ENCODE measurements around the gene FFAR4.
"Not testable (repeated sequence)": the region's sequence is repeated elsewhere in the genome, so short reads cannot be mapped to it uniquely, and the experiment has no call there.

Gene FFAR4

GRCh38 chr10:93566435-93567276 is at the start of gene FFAR4:
Gene FFAR4, plus strand, starts transcription at chr10:93566665. Its CDS starts 56 bp downstream, at chr10:93566721.
- no peak for DNase-seq

- DNase-seq: no peak
Measured at GRCh38 chr10:93518531-93518930, 47.9 kb upstream of the FFAR4 start.

DNA sequence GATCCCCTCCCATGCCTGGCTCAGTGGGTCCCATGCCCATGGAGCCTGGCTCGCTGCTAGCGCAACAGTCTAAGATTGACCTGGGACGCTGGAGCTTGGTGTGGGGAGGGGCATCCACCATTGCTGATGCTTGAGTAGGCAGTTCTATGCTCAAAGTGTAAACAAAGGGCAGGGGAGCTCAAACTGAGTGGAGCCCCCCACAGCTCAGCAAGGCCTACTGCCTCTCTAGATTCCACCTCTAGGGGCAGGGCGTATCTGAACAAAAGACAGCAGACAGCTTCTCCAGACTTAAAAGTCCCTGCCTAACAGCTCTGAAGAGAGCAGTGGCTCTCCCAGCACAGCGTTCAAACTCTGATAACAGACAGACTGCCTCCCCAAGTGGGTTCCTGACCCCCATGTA is 31.2 kb upstream of the FFAR4 start:
- no peak for DNase-seq

DNA sequence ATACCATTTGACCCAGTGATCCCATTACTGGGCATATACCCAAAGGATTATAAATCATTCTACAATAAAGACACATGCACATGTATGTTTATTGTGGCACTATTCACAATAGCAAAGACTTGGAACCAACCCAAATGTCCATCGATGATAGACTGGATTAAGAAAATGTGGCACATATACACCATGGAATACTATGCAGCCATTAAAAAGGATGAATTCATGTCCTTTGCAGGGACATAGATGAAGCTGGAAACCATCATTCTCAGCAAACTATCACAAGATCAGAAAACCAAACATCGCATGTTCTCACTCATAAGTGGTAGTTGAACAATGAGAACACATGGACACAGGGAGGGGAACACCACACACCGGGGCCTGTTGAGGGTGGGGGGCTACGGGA is 25.6 kb upstream of the FFAR4 start:
- DNase-seq: not testable (repeated sequence)

DNA sequence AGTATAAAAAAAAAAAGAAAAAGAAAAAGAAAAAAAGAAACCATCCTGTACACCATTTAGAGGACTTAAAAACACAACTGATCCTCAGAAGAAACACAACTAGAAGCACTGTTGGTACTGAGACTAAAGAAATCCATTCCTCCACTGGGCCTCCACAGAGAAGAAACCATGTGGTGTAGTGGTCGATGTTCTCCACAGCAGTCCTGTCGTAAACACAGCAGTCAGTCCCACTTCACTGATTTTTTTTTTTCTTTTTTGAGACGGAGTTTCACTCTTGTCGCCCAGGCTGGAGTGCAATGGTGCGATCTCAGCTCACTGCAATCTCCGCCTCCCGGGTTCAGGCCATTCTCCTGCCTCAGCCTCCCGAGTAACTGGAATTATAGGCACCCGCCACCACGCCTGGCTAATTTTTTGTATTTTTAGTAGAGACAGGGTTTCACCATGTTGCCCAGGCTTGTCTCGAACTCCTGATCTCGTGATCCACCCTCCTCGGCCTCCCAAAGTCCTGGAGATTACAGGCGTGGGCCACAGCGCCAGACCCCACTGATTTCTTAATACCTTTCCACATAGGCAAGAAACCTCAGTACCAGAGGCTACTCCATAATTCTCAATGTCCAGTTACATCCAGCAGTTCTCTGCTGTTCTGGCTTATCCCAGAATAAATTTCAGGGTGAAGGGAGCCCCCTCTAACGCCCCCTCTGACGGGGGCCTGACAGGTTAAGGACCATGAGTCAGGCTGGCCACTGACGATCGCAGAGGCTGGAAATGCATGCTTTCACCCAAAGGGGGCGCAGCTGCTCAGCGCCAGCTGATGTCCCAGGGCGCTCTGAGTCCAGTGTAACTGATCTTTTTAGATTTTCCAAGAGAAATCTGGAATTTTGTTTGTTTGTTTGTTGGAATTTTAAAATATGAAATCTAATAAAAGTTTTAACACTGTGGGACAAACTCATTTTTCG is 24.8 kb upstream of the FFAR4 start:
- DNase-seq: peak; percentile 55

DNA sequence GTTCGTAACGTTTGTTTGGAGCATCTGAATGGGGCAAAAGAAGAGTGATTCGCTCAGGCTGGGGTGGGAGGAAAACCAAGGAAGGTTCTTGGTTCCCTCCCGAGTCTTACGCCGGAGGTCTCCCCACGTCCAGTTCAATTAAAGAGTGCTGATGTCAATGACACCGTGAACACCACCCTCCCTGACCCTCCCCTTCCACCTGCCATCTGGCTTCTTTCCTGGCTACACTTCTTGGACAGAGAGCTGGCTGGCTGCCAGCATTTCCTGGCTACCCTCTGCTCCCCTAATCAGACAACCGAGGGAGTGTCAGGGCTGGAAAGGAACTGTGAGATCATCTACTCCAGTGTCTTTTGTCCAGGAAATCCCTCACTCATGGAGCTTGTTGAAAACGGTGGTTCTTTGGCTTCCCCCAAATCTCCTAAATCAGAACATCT is 24.1 kb upstream of the FFAR4 start:
- no peak for DNase-seq

- not testable (repeated sequence) for DNase-seq
Measured at GRCh38 chr10:93546995-93547394, 19.5 kb upstream of the FFAR4 start.

- DNase-seq: no peak
Measured at GRCh38 chr10:93547522-93547921, 18.9 kb upstream of the FFAR4 start.

GRCh38 chr10:93548376-93549071 is 17.9 kb upstream of the FFAR4 start:
- DNase-seq: no peak

GRCh38 chr10:93550606-93551005 is 15.9 kb upstream of the FFAR4 start:
- no peak for DNase-seq

DNA sequence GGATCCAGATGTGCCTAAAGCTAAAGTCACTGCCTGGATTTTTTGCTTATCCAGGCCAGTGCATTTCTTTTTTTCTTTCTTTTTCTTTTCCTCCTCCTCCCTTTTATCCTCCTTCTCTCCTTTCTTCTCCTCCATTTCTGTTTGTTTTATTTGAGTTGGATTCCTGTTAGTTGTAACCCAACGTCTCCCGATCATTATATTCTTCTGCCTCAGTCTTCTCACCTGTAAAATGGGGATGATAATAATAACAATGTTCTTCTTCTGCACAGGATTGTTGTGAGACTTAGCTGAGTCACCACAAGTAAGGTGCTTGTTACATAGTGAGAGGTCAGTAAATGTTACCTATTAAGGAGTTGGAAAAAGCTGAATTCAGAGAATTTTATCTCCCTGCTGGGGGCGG is 13.7 kb upstream of the FFAR4 start:
- no peak for DNase-seq

GRCh38 chr10:93553482-93554315 is 12.8 kb upstream of the FFAR4 start:
- no peak for DNase-seq

DNA sequence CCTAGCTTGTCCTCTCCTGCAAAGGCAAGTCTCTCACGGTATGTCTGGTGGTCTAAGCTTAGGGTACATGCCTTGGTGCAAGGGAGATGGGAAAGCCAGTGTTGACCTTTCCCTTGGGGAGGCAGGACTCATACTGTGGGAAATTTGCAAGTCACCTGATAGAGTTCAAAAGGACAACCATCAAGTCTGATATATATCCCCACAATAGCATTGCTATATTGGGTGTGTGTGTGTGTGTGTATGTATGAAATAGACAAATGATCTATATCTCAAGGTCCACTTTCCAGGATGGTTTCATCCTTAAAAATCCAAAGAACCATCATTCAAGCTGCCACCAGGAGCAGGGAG is 12.2 kb upstream of the FFAR4 start:
- no peak for DNase-seq

- peak; percentile 81 for DNase-seq
Measured at GRCh38 chr10:93554760-93555432, 11.6 kb upstream of the FFAR4 start.

DNA sequence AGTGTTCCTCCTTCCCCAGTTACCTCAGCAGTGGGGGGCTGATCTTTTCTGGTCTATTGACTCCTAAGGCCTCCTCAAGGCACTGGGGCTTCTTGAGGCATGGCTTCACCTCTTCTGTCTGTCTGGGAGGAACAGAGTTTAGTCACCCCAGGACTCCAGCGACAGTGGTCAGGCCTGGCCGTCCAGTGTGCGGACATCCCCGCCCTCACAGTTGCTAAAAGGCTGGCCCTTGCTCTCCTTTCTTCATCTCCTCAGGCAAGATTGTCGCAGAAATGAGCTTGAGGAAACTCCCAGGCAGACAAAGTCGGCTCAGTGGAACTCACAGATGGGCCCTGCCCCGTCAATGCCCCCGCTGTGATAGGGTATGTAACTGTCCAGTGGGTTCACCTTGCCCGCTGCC is 7.0 kb upstream of the FFAR4 start:
- no peak for DNase-seq

DNA sequence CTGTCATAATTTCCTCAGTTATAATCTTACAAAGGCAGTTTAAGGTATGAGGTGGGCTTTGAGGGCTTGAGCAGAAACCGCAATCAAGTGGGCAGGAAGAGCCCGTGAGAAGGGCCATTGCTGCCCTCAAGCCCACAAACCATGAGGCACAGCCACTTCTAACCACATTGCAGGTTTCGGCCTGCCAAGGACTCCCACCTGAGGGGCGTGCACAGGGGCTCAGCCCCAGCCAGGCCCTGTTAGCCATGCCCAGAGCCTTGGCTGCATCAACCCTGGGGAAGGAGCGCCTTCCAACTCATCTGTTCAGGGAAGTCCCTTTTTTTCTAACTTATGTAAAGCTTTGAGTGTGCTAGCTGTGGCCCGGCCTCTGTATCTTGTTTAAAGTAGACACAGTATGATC is 5.9 kb upstream of the FFAR4 start:
- no peak for DNase-seq

DNA sequence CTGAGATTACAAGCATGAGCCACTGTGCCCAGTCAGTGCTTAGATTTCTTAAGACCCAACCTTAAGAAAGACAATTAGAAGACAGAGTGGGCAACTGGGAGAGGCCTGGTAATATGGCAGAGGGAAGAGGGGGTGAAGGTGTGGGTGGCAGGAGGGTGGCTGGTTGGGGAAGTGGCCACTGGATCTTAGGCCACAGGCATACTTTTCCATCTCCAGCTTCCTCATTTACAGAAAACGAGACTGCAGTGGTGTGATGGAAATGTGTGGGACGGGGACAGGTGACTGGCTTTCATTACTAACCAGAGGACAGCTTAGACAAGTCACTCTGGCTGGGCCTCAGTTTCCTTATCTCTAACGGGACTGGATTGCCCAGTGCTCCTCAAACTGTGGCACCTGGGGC is 1.0 kb upstream of the FFAR4 start:
- no peak for DNase-seq

- no peak for DNase-seq
Measured at GRCh38 chr10:93567277-93568104, 1.0 kb downstream of the FFAR4 start.

- DNase-seq: no peak
Measured at GRCh38 chr10:93568105-93568390, 1.6 kb downstream of the FFAR4 start.

DNA sequence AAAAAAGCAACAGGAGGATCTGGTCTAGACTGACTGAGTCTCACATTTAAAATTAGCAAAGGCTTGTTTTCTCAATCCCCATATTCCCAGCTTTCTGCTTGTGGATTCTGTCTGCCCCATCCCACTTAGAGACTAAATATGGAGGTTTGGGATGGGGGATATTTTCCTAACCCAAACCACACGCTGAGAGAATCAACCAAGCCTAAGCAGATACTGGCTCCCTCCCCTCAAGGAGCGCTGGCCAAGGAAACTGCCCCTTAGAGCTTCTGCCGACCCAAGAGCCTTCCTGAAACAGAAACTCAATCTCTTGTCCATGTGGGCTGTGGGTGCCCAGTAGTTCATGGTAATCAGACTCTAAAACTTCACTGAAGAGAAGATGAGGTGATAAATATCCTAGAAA is 3.9 kb downstream of the FFAR4 start:
- no peak for DNase-seq

- no peak for DNase-seq
Measured at GRCh38 chr10:93572606-93573005, 6.1 kb downstream of the FFAR4 start.

All from stimulated activated CD8-positive, alpha-beta memory T cell treated with anti-CD3 and anti-CD28 coated beads, Interleukin-4, amount 100 ng/mL, for 48 hours (primary cell).